GM12878 (cell line): Measurements from ENCODE around the gene L1CAM. TPM values are rescaled to one million over a fixed set of nuclear protein-coding genes. Genes with fewer than 3 reads are reported as not detected.

ENCODE experiments used
- ATAC-seq: fragments of 200-7000 bp; cut with Tn5 transposase; 3 replicates; pipeline ENCODE4 v1.9.1; 2020; ENCODE audit warnings: mild to moderate bottlenecking, moderate library complexity
- BruUV-seq: library from RNA; stranded (reverse); fragments of 400-500 nt; replicated peaks from 2 replicates; lab custom pipeline; 2021; lab: Mats Ljungman, UMichigan
- CTCF ChIA-PET: fragments of 300-600 bp; sonication (Branson Sonifier 250); formaldehyde crosslinking; extraction: SDS; loops from one replicate; lab custom pipeline; 2021; ENCODE audit warnings: inconsistent platforms; lab: Yijun Ruan, JAX
- POLR2A ChIA-PET: fragments of 350-600 bp; formaldehyde crosslinking; extraction: SDS; loops from one replicate; lab custom pipeline; 2021; ENCODE audit warnings: inconsistent platforms; lab: Charles Lee
- RAD21 ChIA-PET: fragments of 300-600 bp; sonication (Branson Sonifier 250); formaldehyde crosslinking; loops from one replicate; lab custom pipeline; 2023; ENCODE audit warnings: antibody characterized with exemption; ENCODE audit not compliant: unreplicated experiment; lab: Charles Lee
- SMC1A ChIA-PET: fragments of 300-600 bp; sonication (Branson Sonifier 250); formaldehyde crosslinking; loops from one replicate; lab custom pipeline; 2023; ENCODE audit not compliant: unreplicated experiment, uncharacterized antibody; lab: Charles Lee
- DNase-seq: peaks from one replicate; pipeline ENCODE4 v3.0.0-alpha.2; 2011; ENCODE audit warnings: low read depth, low spot score
- FAIRE-seq: peaks from 3 replicates; lab custom pipeline; 2011; peaks lifted over from hg19 to GRCh38; lab: Jason Lieb, UNC
- H2AFZ ChIP-seq: 2 replicates; pipeline ENCODE4 v1.6.0; 2011; ENCODE audit warnings: low read depth, low read length, control low read depth; ENCODE audit not compliant: control insufficient read depth
- H3K27ac ChIP-seq: 2 replicates; pipeline ENCODE4 v1.5.1; 2011; ENCODE audit warnings: control low read depth; ENCODE audit not compliant: control insufficient read depth, insufficient read depth
- H3K27me3 ChIP-seq, 2 experiments: replicated peaks in 1 of 2; 2 replicates each; pipeline versions ENCODE4 v1.6.0 to v1.6.1; 2011; ENCODE audit warnings: low read length in 1 of 2; ENCODE audit not compliant: control insufficient read depth in 2 of 2, insufficient read depth in 2 of 2
- H3K36me3 ChIP-seq, 2 experiments: 2 replicates each; pipeline ENCODE4 v1.5.1; 2011; ENCODE audit warnings: low read length in 1 of 2; ENCODE audit not compliant: control insufficient read depth in 2 of 2, insufficient read depth in 2 of 2
- H3K4me1 ChIP-seq: 2 replicates; pipeline ENCODE4 v1.6.1; 2011; ENCODE audit warnings: mild to moderate bottlenecking, low read length, moderate library complexity, mixed read lengths; ENCODE audit not compliant: control insufficient read depth, insufficient read depth
- H3K4me2 ChIP-seq: 2 replicates; pipeline ENCODE4 v1.6.0; 2011; ENCODE audit warnings: control low read depth; ENCODE audit not compliant: control insufficient read depth, insufficient read depth
- H3K4me3 ChIP-seq: fragments of 200-600 bp; sonication (generic); 2 replicates; pipeline ENCODE4 v1.5.1; 2016
- H3K79me2 ChIP-seq: 2 replicates; pipeline ENCODE4 v1.6.0; 2011; ENCODE audit warnings: low read length; ENCODE audit not compliant: control insufficient read depth, insufficient read depth
- H3K9ac ChIP-seq: 2 replicates; pipeline ENCODE4 v1.8.0; 2011; ENCODE audit warnings: low read length, control low read depth, mixed read lengths; ENCODE audit not compliant: control insufficient read depth, insufficient read depth
- H3K9me3 ChIP-seq: replicated peaks from 3 replicates; pipeline ENCODE4 v1.5.1; 2011; ENCODE audit warnings: mild to moderate bottlenecking, low read length; ENCODE audit not compliant: control insufficient read depth, insufficient read depth
- H4K20me1 ChIP-seq: 2 replicates; pipeline ENCODE4 v1.6.0; 2011; ENCODE audit not compliant: control insufficient read depth, insufficient read depth
- CBX5 ChIP-seq: sonication (generic); IDR thresholded peaks from 2 replicates; pipeline ENCODE4 v1.6.1; 2016; ENCODE audit warnings: low read depth, moderate library complexity, mild to moderate bottlenecking, inconsistent platforms
- EZH2 ChIP-seq: IDR thresholded peaks from 2 replicates; pipeline ENCODE4 v1.6.1; 2012; ENCODE audit warnings: low read depth, mild to moderate bottlenecking, control low read depth, inconsistent platforms, low read length, borderline replicate concordance; ENCODE audit not compliant: control insufficient read depth
- SIN3A ChIP-seq: IDR thresholded peaks from 2 replicates; pipeline ENCODE4 v1.6.1; 2012; ENCODE audit warnings: low read depth, low read length, improper control_type of control experiment
- USF1 ChIP-seq: IDR thresholded peaks from 2 replicates; pipeline ENCODE4 v1.6.1; 2011; ENCODE audit warnings: borderline replicate concordance, low read depth, mild to moderate bottlenecking, moderate library complexity, mixed read lengths, low read length; ENCODE audit not compliant: insufficient read depth; ENCODE audit errors: extremely low read length
- ZNF622 ChIP-seq: fragments of 450-650 bp; IDR thresholded peaks from 2 replicates; pipeline ENCODE4 v1.6.1; 2017; ENCODE audit warnings: mild to moderate bottlenecking, inconsistent platforms
- WGBS: methylation state at CpG from one replicate; pipeline ENCODE4 v1.1.6; 2016; ENCODE audit warnings: low lambda C conversion rate; ENCODE audit not compliant: insufficient replicate concordance, insufficient coverage; ENCODE audit errors: missing lambda C conversion rate; 5-methylcytosine and 5-hydroxymethylcytosine counted together
- in situ Hi-C: fragments of 300-500 bp; cut with MboI; formaldehyde crosslinking; loops from 9 replicates; pipeline ENCODE4 v1.14.3; 2018; ENCODE audit warnings: mixed read lengths
- intact Hi-C: fragments of 100-400 bp; cut with micrococcal nuclease; formaldehyde crosslinking; loops from one replicate; pipeline ENCODE4 v1.14.2; 2022; ENCODE audit not compliant: unreplicated experiment
- polyA plus RNA-seq, 11 experiments: library from polyadenylated mRNA; depleted of rRNA in 4 of 11; unstranded in 6 of 11; stranded (reverse) in 5 of 11; fragments of >200 nt; fragmentation: Nextera tagmentation in 4 of 11; fragmentation: Illumina TruSeq in 1 of 11; extraction: Ambion mirVana in 4 of 11; extraction: Trizol in 1 of 11; gene quantifications; 1 replicate in 1 of 11; 2 replicates in 10 of 11; pipeline versions ENCODE4 v1.2.1 to v1.2.3, GENCODE V29; 2011 to 2016; ENCODE audit warnings: inconsistent platforms in 2 of 11, missing spikeins in 2 of 11, low read depth in 1 of 11
- total RNA-seq, 4 experiments: library from RNA; depleted of rRNA in 3 of 4; stranded (reverse); fragments of >200 nt in 3 of 4; fragmentation: Illumina TruSeq in 1 of 4; extraction: Trizol in 1 of 4; gene quantifications; 2 replicates each; pipeline versions ENCODE4 v1.2.1 to v1.2.3, GENCODE V29; 2013 to 2021

The L1CAM gene
- total and polyA plus RNA-seq, 10 of the 15 experiments (the other 5 are each of a cell fraction or from before 2014, with no cell fraction given), result 0.01 to 0.64 (median 0.09) TPM; not detected in 5

- BruUV-seq, result no TSS peak
- Histone ChIP-seq H3K27ac (no peak overlapping the region), H2AFZ (no peak overlapping the region), H3K79me2 (no peaks in the 10 kb centered on the region), H4K20me1 (no peaks in the 10 kb centered on the region), H3K9me3 (no peaks in the 10 kb centered on the region), H3K4me3 (no peak overlapping the region), H3K27me3 (no peaks in the 10 kb centered on the region; a peak in 1 of 4 replicates), H3K4me2 (no peak overlapping the region), H3K9ac (no peak overlapping the region), H3K36me3 (no peaks in the 10 kb centered on the region), H3K4me1 (no peaks in the 10 kb centered on the region)
- 28% methylated on average over 20 of the region's 28 CpGs for WGBS
- no peak for TF ChIP-seq SIN3A
- no peak for TF ChIP-seq ZNF622
- no peak for TF ChIP-seq EZH2
- no peak for TF ChIP-seq CBX5
- peak; percentile 17 for TF ChIP-seq USF1
- intact Hi-C loops (no loop called here), in situ Hi-C loops (no loop called here)
- ChIA-PET RAD21 (no interaction called here), CTCF (no interaction called here), POLR2A (no interaction called here), SMC1A (no interaction called here)
- ATAC-seq (no peak), FAIRE-seq (no peak), DNase-seq (no peak)
These were observed 22.6 kb downstream of the L1CAM start for GRCh38 chrX:153863251-153863991.
